Prostate gland (tissue), 2 donors: Measurements from ENCODE around the gene NAALADL2. TPM values are rescaled to one million over a fixed set of nuclear protein-coding genes. Genes with fewer than 3 reads are reported as not detected.

Experiments
- DNase-seq: peaks from one replicate; pipeline ENCODE4 v3.0.0-alpha.2; 2019; ENCODE audit warnings: low spot score
- H3K27ac ChIP-seq, 2 donors: fragments of 200-600 bp; sonication (generic); 2 replicates each; pipeline ENCODE4 v1.5.1; 2017 to 2019
- H3K27me3 ChIP-seq: fragments of 200-600 bp; sonication (generic); replicated peaks from 2 replicates; pipeline ENCODE4 v1.5.1; 2019; ENCODE audit not compliant: insufficient read depth
- H3K36me3 ChIP-seq, 2 donors: fragments of 200-600 bp; sonication (generic); 1 replicate in 1 of 2; 2 replicates in 1 of 2; pipeline versions ENCODE4 v1.5.1 to v1.8.1; 2017 to 2019
- H3K4me1 ChIP-seq: fragments of 200-600 bp; sonication (generic); replicated peaks from 2 replicates; pipeline ENCODE4 v1.5.1; 2019
- H3K4me3 ChIP-seq, 2 donors: fragments of 200-600 bp; sonication (generic); 2 replicates each; pipeline ENCODE4 v1.5.1; 2017 to 2019
- H3K9me3 ChIP-seq: fragments of 200-600 bp; sonication (generic); 2 replicates; pipeline ENCODE4 v1.5.1; 2017
- POLR2A ChIP-seq: fragments of 450-650 bp; IDR thresholded peaks from one replicate; pipeline ENCODE4 v1.6.1; 2016; ENCODE audit warnings: antibody characterized with exemption, mild to moderate bottlenecking
- POLR2AphosphoS5 ChIP-seq: sonication (generic); formaldehyde crosslinking; IDR thresholded peaks from one replicate; pipeline ENCODE4 v1.6.1; 2017; ENCODE audit warnings: antibody characterized with exemption
- WGBS: methylation state at CpG from one replicate; pipeline ENCODE4 v1.1.5; 2018; 5-methylcytosine and 5-hydroxymethylcytosine counted together
- intact Hi-C: fragments of 100-400 bp; cut with DNase I; formaldehyde crosslinking; loops from one replicate; pipeline ENCODE4 v1.14.2; 2022
- total RNA-seq, 2 donors: library from RNA; depleted of rRNA; stranded (reverse); fragments of >200 nt; gene quantifications; one replicate each; pipeline ENCODE4 v1.1.0, GENCODE V29; 2016
- TF ChIP-seq, protein P1 (sequence below), 4 experiments: fragments of 200-600 bp in 2 of 4; fragments of 450-650 bp in 2 of 4; sonication (generic) in 2 of 4; IDR thresholded peaks; 1 replicate in 3 of 4; 2 replicates in 1 of 4; pipeline ENCODE4 v1.5.1; 2016 to 2019; ENCODE audit warnings: antibody characterized with exemption in 4 of 4, mild to moderate bottlenecking in 2 of 4, moderate library complexity in 2 of 4

NAALADL2 gene
- total RNA-seq, 2 donors from 2014 or later: 12.2 to 20.2 TPM

- Histone ChIP-seq H3K4me3 (no peak overlapping the region), H3K36me3 (no peaks in the 10 kb centered on the region), H3K27me3 (no peaks in the 10 kb centered on the region), H3K9me3 (no peaks in the 10 kb centered on the region), H3K4me1 (no peaks in the 10 kb centered on the region), H3K27ac (no peak overlapping the region)
- no peak for TF ChIP-seq POLR2AphosphoS5
- no peak for TF ChIP-seq POLR2A
- TF ChIP-seq, protein P1, sequence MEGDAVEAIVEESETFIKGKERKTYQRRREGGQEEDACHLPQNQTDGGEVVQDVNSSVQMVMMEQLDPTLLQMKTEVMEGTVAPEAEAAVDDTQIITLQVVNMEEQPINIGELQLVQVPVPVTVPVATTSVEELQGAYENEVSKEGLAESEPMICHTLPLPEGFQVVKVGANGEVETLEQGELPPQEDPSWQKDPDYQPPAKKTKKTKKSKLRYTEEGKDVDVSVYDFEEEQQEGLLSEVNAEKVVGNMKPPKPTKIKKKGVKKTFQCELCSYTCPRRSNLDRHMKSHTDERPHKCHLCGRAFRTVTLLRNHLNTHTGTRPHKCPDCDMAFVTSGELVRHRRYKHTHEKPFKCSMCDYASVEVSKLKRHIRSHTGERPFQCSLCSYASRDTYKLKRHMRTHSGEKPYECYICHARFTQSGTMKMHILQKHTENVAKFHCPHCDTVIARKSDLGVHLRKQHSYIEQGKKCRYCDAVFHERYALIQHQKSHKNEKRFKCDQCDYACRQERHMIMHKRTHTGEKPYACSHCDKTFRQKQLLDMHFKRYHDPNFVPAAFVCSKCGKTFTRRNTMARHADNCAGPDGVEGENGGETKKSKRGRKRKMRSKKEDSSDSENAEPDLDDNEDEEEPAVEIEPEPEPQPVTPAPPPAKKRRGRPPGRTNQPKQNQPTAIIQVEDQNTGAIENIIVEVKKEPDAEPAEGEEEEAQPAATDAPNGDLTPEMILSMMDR (IDR thresholded peaks at IDR 0.05): no peak
- no peak for DNase-seq
- intact Hi-C loops: no loop called here
Measured at GRCh38 chr3:174986685-174987084, 127.6 kb downstream of the NAALADL2 start.

- Histone ChIP-seq H3K27me3 (no peaks in the 10 kb centered on the region), H3K27ac (no peak overlapping the region), H3K4me3 (no peak overlapping the region), H3K4me1 (no peaks in the 10 kb centered on the region), H3K9me3 (no peaks in the 10 kb centered on the region), H3K36me3 (no peaks in the 10 kb centered on the region)
- intact Hi-C loops: no loop called here
- WGBS: 96% methylated on average over 1 of the region's 1 CpG
- TF ChIP-seq POLR2A (no peak), POLR2AphosphoS5 (no peak)
- TF ChIP-seq, protein P1 (IDR thresholded peaks at IDR 0.05): no peak
- no peak for DNase-seq
Measured at GRCh38 chr3:175001091-175001490, 142.0 kb downstream of the NAALADL2 start.

DNA sequence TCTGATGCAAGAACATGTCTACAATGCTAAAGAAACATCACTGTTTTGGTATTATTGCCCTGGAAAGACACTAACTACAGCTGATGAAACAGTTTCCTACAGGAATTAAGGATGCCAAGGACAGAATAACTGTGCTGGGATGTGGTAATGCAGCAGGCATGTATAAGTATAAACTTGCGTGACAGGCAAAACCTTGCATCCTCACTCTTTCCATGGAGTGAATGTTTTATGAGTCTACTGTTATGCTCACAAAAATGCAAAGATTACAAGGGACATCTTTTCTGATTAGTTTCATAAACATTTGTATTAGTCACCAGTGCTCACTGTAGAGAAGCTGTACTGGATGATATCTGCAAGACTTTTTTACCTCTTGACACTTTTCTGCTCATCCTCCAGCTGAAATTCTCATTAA lies 143.6 kb downstream of the NAALADL2 start:
- intact Hi-C loops: no loop called here
- Histone ChIP-seq H3K4me1 (no peaks in the 10 kb centered on the region), H3K4me3 (no peak overlapping the region), H3K27ac (no peak overlapping the region), H3K9me3 (no peaks in the 10 kb centered on the region), H3K36me3 (no peaks in the 10 kb centered on the region), H3K27me3 (no peaks in the 10 kb centered on the region)
- TF ChIP-seq POLR2AphosphoS5: no peak
- TF ChIP-seq, protein P1 (IDR thresholded peaks at IDR 0.05): no peak
- TF ChIP-seq POLR2A: no peak
- whole genome bisulfite sequencing: 83% methylated on average over 1 of the region's 1 CpG
- DNase-seq: no peak

- Histone ChIP-seq H3K36me3 (no peaks in the 10 kb centered on the region), H3K27ac (no peak overlapping the region), H3K4me1 (no peaks in the 10 kb centered on the region), H3K4me3 (no peak overlapping the region), H3K27me3 (no peaks in the 10 kb centered on the region), H3K9me3 (no peaks in the 10 kb centered on the region)
- WGBS: 87% methylated on average over 2 of the region's 2 CpGs
- DNase-seq: no peak
- intact Hi-C loops: no loop called here
- TF ChIP-seq, protein P1 (IDR thresholded peaks at IDR 0.05): no peak
- TF ChIP-seq POLR2AphosphoS5: no peak
- no peak for TF ChIP-seq POLR2A
Measured at GRCh38 chr3:175003590-175003989, 144.5 kb downstream of the NAALADL2 start.

DNA sequence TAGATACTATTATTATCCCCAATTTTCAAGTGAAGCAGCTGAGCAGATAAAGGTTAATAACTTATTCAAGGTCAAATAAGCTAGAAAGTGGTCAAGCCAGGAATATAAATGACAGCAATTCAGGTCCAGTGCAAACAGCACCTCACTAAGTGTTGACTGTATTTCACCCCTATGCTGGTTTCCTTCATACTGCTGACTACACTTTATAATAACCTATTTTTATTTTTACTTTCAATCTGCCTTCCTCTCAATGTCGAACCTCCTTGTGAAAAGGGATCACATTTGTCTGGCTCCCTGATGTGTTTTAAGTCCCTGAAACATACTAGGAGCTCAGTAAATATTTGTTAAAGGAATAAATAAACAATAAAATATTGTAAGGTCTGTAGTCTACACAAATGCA lies 146.1 kb downstream of the NAALADL2 start:
- Histone ChIP-seq H3K4me1 (no peaks in the 10 kb centered on the region), H3K4me3 (no peak overlapping the region), H3K9me3 (no peaks in the 10 kb centered on the region), H3K27me3 (no peaks in the 10 kb centered on the region), H3K36me3 (no peaks in the 10 kb centered on the region), H3K27ac (no peak overlapping the region)
- intact Hi-C loops: no loop called here
- TF ChIP-seq, protein P1 (IDR thresholded peaks at IDR 0.05): no peak
- no peak for TF ChIP-seq POLR2A
- no peak for TF ChIP-seq POLR2AphosphoS5
- no peak for DNase-seq
- WGBS: 32% methylated on average over 1 of the region's 1 CpG
